ENCODE data around the gene MYO5B.
"Not testable (repeated sequence)": the region's sequence is repeated elsewhere in the genome, so short reads cannot be mapped to it uniquely, and the experiment has no call there.

Gene MYO5B

GRCh38 chr18:50097702-50098101 lies 97.2 kb downstream of the MYO5B start:
- DNase-seq (ENCODE audit: low spot score), result no peak

- no peak for DNase-seq (ENCODE audit: low spot score)
Observed at GRCh38 chr18:50096766-50097435, 98.0 kb downstream of the MYO5B start.

GRCh38 chr18:50094786-50095185 lies 100.2 kb downstream of the MYO5B start:
- not testable (repeated sequence) for DNase-seq (ENCODE audit: low spot score)

- DNase-seq (ENCODE audit: low spot score), result no peak
Observed at GRCh38 chr18:50094221-50094773, 100.7 kb downstream of the MYO5B start.

GRCh38 chr18:50093366-50094064 lies 101.4 kb downstream of the MYO5B start:
- DNase-seq (ENCODE audit: low spot score), result no peak

- DNase-seq (ENCODE audit: low spot score), result no peak
Observed at GRCh38 chr18:50092245-50092805, 102.6 kb downstream of the MYO5B start.

GRCh38 chr18:50091509-50092244 lies 103.3 kb downstream of the MYO5B start:
- DNase-seq (ENCODE audit: low spot score), result no peak

- no peak for DNase-seq (ENCODE audit: low spot score)
Observed at GRCh38 chr18:50090370-50091312, 104.3 kb downstream of the MYO5B start.

GRCh38 chr18:50089702-50090101 lies 105.2 kb downstream of the MYO5B start:
- no peak for DNase-seq (ENCODE audit: low spot score)

- DNase-seq (ENCODE audit: low spot score), result no peak
Observed at GRCh38 chr18:50083708-50084107, 111.2 kb downstream of the MYO5B start.

GRCh38 chr18:50080932-50081560 lies 113.9 kb downstream of the MYO5B start:
- no peak for DNase-seq (ENCODE audit: low spot score)

GRCh38 chr18:50080316-50080715 lies 114.6 kb downstream of the MYO5B start:
- DNase-seq (ENCODE audit: low spot score), result no peak

GRCh38 chr18:50079571-50080295 lies 115.2 kb downstream of the MYO5B start:
- DNase-seq (ENCODE audit: low spot score), result no peak

GRCh38 chr18:50076277-50076676 lies 118.7 kb downstream of the MYO5B start:
- DNase-seq (ENCODE audit: low spot score), result no peak

- no peak for DNase-seq (ENCODE audit: low spot score)
Observed at GRCh38 chr18:50075772-50076171, 119.2 kb downstream of the MYO5B start.

- DNase-seq (ENCODE audit: low spot score), result no peak
Observed at GRCh38 chr18:50074404-50074803, 120.5 kb downstream of the MYO5B start.

GRCh38 chr18:50073319-50073718 lies 121.6 kb downstream of the MYO5B start:
- DNase-seq (ENCODE audit: low spot score), result no peak

- no peak for DNase-seq (ENCODE audit: low spot score)
Observed at GRCh38 chr18:50072146-50072545, 122.8 kb downstream of the MYO5B start.

- no peak for DNase-seq (ENCODE audit: low spot score)
Observed at GRCh38 chr18:50071397-50071796, 123.5 kb downstream of the MYO5B start.

- no peak for DNase-seq (ENCODE audit: low spot score)
Observed at GRCh38 chr18:50069422-50069821, 125.5 kb downstream of the MYO5B start.

Measured in germinal center (tissue), 1 donor.